Astrocyte (in vitro differentiated cells and primary cell): Measurements from ENCODE around the gene KSR2. TPM values are rescaled to one million over a fixed set of nuclear protein-coding genes. Genes with fewer than 3 reads are reported as not detected.

Experiments used
- DNase-seq: peaks from one replicate; pipeline ENCODE4 v3.0.0-alpha.2; 2010; ENCODE audit warnings: low read depth
- FAIRE-seq: peaks from 2 replicates; lab custom pipeline; 2011; peaks lifted over from hg19 to GRCh38; lab: Jason Lieb, UNC
- H2AFZ ChIP-seq: 2 replicates; pipeline ENCODE4 v1.6.0; 2012; ENCODE audit warnings: low read depth, low read length, inconsistent platforms
- H3K27ac ChIP-seq: 2 replicates; pipeline ENCODE4 v1.5.1; 2011; ENCODE audit warnings: low read depth, low read length, inconsistent platforms
- H3K27me3 ChIP-seq: 2 replicates; pipeline ENCODE4 v1.6.0; 2011; ENCODE audit warnings: low read length, inconsistent platforms; ENCODE audit not compliant: insufficient read depth
- H3K36me3 ChIP-seq: 2 replicates; pipeline ENCODE4 v1.5.1; 2011; ENCODE audit warnings: low read length, inconsistent platforms; ENCODE audit not compliant: insufficient read depth
- H3K4me1 ChIP-seq: 2 replicates; pipeline ENCODE4 v1.5.1; 2011; ENCODE audit warnings: low read length, inconsistent platforms; ENCODE audit not compliant: insufficient read depth
- H3K4me2 ChIP-seq: 2 replicates; pipeline ENCODE4 v1.6.0; 2012; ENCODE audit warnings: low read length, inconsistent platforms
- H3K4me3 ChIP-seq: 2 replicates; pipeline ENCODE4 v1.5.1; 2011; ENCODE audit warnings: low read depth, mild to moderate bottlenecking, low read length, inconsistent platforms; ENCODE audit not compliant: insufficient read depth
- H3K79me2 ChIP-seq: 2 replicates; pipeline ENCODE4 v1.6.0; 2012; ENCODE audit warnings: mild to moderate bottlenecking, low read length, inconsistent platforms; ENCODE audit not compliant: insufficient read depth
- H3K9ac ChIP-seq: 2 replicates; pipeline ENCODE4 v1.6.0; 2012; ENCODE audit warnings: mild to moderate bottlenecking, low read length, inconsistent platforms
- H3K9me3 ChIP-seq: 2 replicates; pipeline ENCODE4 v1.5.1; 2012; ENCODE audit warnings: low read depth, mild to moderate bottlenecking, low read length, inconsistent platforms; ENCODE audit not compliant: insufficient read depth
- H4K20me1 ChIP-seq: 2 replicates; pipeline ENCODE4 v1.6.0; 2012; ENCODE audit warnings: low read length, inconsistent platforms; ENCODE audit not compliant: insufficient read depth
- H3K27ac Mint-ChIP-seq: one replicate; pipeline ENCODE4 v1.8.0; 2021; ENCODE audit warnings: mild to moderate bottlenecking, mixed read lengths; ENCODE audit not compliant: unreplicated experiment
- H3K27me3 Mint-ChIP-seq: one replicate; pipeline ENCODE4 v1.8.0; 2021; ENCODE audit warnings: low read depth, mixed read lengths; ENCODE audit not compliant: unreplicated experiment
- H3K36me3 Mint-ChIP-seq: one replicate; pipeline ENCODE4 v1.8.0; 2021; ENCODE audit warnings: low read depth, mixed read lengths; ENCODE audit not compliant: unreplicated experiment
- H3K4me1 Mint-ChIP-seq: one replicate; pipeline ENCODE4 v1.8.0; 2021; ENCODE audit warnings: low read depth, mixed read lengths; ENCODE audit not compliant: unreplicated experiment
- H3K4me3 Mint-ChIP-seq: one replicate; pipeline ENCODE4 v1.8.0; 2021; ENCODE audit warnings: mild to moderate bottlenecking, moderate library complexity, mixed read lengths; ENCODE audit not compliant: unreplicated experiment
- H3K9me3 Mint-ChIP-seq: one replicate; pipeline ENCODE4 v1.8.0; 2021; ENCODE audit warnings: mild to moderate bottlenecking, mixed read lengths; ENCODE audit not compliant: unreplicated experiment
- EZH2 ChIP-seq: IDR thresholded peaks from 2 replicates; pipeline ENCODE4 v1.6.1; 2012; ENCODE audit warnings: mild to moderate bottlenecking, low read length, inconsistent platforms; ENCODE audit not compliant: insufficient read depth
- total RNA-seq: library from RNA; stranded (reverse); gene quantifications from 2 replicates; pipeline ENCODE4 v1.2.1, GENCODE V29; 2021
- TF ChIP-seq, protein P1 (sequence below): IDR thresholded peaks from 2 replicates; pipeline ENCODE4 v1.5.1; 2011; ENCODE audit warnings: low read depth, mild to moderate bottlenecking, inconsistent platforms, low read length, moderate library complexity; ENCODE audit not compliant: insufficient read depth

KSR2 gene
- total RNA-seq, 1 donor from 2014 or later, result 0.98 TPM

DNA sequence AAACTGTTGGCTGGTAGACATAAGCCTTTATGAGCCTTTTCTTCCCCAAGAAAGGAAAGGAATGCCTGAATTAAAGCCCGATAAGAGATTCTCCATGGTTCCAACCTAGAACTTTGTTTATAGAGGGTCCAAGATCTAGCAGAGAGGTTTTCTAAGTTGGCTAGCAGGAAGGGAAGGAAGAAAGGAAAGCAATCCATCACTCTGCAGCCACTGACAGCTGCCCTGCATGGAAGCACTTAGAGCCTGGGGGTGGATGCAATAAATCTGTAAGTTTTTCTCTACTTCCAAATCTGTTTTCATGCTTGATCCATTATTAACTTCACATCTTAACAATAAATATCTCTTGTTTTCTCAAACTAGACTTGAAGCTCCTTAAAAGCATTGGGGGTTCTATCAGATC is 224.4 kb downstream of the KSR2 start:
- no peak overlapping the region for H2AFZ ChIP-seq

DNA sequence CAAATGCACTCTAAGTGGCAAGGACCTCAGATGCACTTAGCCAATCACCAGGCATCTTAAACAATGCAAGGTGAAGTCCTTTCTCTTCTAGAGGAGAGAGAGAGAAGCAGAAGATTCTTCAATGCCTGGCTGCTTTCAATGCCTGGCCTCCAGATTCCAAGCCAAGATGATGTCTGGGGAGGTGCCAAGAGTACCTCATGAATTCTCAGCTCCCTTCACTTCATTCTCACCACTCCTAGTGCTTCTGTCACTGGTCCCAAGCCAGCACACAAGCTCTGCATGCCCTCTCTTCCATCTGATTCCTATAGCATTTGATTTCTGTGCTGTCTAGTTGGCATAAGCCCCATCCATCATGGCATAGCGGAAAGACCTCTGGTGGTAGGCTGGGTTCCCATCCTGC is 225.0 kb downstream of the KSR2 start:
- Histone ChIP-seq H4K20me1 (no peaks in the 10 kb centered on the region), H3K36me3 (no peaks in the 10 kb centered on the region), H3K4me2 (no peak overlapping the region), H3K9ac (no peak overlapping the region), H3K4me1 (no peaks in the 10 kb centered on the region), H3K79me2 (no peaks in the 10 kb centered on the region), H3K27ac (no peak overlapping the region), H2AFZ (no peak overlapping the region), H3K27me3 (no peaks in the 10 kb centered on the region), H3K4me3 (no peak overlapping the region), H3K9me3 (no peaks in the 10 kb centered on the region)
- Mint-ChIP-seq H3K27ac (no peak overlapping the region), H3K4me1 (peaks cover 8% of the 10 kb centered on the region), H3K9me3 (peaks cover 5% of the 10 kb centered on the region), H3K36me3 (no peaks in the 10 kb centered on the region), H3K27me3 (peaks cover 20% of the 10 kb centered on the region), H3K4me3 (no peak overlapping the region)
- FAIRE-seq, result no peak
- no peak for DNase-seq
- TF ChIP-seq, protein P1, sequence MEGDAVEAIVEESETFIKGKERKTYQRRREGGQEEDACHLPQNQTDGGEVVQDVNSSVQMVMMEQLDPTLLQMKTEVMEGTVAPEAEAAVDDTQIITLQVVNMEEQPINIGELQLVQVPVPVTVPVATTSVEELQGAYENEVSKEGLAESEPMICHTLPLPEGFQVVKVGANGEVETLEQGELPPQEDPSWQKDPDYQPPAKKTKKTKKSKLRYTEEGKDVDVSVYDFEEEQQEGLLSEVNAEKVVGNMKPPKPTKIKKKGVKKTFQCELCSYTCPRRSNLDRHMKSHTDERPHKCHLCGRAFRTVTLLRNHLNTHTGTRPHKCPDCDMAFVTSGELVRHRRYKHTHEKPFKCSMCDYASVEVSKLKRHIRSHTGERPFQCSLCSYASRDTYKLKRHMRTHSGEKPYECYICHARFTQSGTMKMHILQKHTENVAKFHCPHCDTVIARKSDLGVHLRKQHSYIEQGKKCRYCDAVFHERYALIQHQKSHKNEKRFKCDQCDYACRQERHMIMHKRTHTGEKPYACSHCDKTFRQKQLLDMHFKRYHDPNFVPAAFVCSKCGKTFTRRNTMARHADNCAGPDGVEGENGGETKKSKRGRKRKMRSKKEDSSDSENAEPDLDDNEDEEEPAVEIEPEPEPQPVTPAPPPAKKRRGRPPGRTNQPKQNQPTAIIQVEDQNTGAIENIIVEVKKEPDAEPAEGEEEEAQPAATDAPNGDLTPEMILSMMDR, result no peak
- TF ChIP-seq EZH2, result no peak

More for the DNA sequence above, 224.4 kb downstream of the KSR2 start:
- Histone ChIP-seq H3K27me3 (no peaks in the 10 kb centered on the region), H3K4me3 (no peak overlapping the region), H3K27ac (no peak overlapping the region), H3K79me2 (no peaks in the 10 kb centered on the region), H3K4me1 (no peaks in the 10 kb centered on the region), H3K9me3 (no peaks in the 10 kb centered on the region), H3K4me2 (no peak overlapping the region), H4K20me1 (no peaks in the 10 kb centered on the region), H3K36me3 (no peaks in the 10 kb centered on the region), H3K9ac (no peak overlapping the region)
- peaks cover 9% of the 10 kb centered on the region for H3K4me1 Mint-ChIP-seq
- no peak overlapping the region for H3K27ac Mint-ChIP-seq
- H3K27me3 Mint-ChIP-seq, result peaks cover 20% of the 10 kb centered on the region
- H3K36me3 Mint-ChIP-seq, result no peaks in the 10 kb centered on the region
- no peak for TF ChIP-seq EZH2
- TF ChIP-seq, protein P1, result no peak
- no peak overlapping the region for H3K4me3 Mint-ChIP-seq
- peaks cover 5% of the 10 kb centered on the region for H3K9me3 Mint-ChIP-seq
- DNase-seq (no peak), FAIRE-seq (no peak)

DNA sequence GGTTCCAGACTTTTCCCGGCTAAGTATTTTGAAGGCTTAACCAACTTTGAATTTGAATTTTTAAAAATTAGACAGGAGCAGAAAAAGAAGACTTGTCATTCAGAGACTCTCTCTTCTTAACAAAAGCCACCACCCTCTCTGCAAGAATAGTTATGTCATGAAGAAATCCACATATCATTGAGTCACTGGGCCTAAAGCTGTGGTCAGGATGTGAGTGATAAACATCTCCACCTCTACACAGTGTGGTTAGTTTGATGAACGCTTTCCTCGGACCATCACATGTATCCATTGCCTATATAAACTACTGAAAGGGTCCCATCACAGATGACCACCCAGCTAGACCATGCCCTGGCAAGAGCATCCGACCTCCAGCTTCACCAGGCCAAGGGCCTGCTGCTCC is 226.1 kb downstream of the KSR2 start:
- H3K27ac Mint-ChIP-seq, result no peak overlapping the region
- no peaks in the 10 kb centered on the region for H3K36me3 ChIP-seq
- H3K27me3 Mint-ChIP-seq, result peaks cover 20% of the 10 kb centered on the region
- H3K9ac ChIP-seq, result no peak overlapping the region
- H3K9me3 Mint-ChIP-seq, result peaks cover 5% of the 10 kb centered on the region
- TF ChIP-seq, protein P1, result no peak
- no peak for TF ChIP-seq EZH2
- H3K27me3 ChIP-seq, result no peaks in the 10 kb centered on the region
- no peak overlapping the region for H3K4me2 ChIP-seq
- no peak overlapping the region for H3K4me3 ChIP-seq
- no peak overlapping the region for H2AFZ ChIP-seq
- FAIRE-seq (no peak), DNase-seq (no peak)
- peaks cover 8% of the 10 kb centered on the region for H3K4me1 Mint-ChIP-seq
- H3K4me1 ChIP-seq, result no peaks in the 10 kb centered on the region
- no peaks in the 10 kb centered on the region for H3K79me2 ChIP-seq
- no peak overlapping the region for H3K27ac ChIP-seq
- H3K36me3 Mint-ChIP-seq, result no peaks in the 10 kb centered on the region
- H4K20me1 ChIP-seq, result no peaks in the 10 kb centered on the region
- no peak overlapping the region for H3K4me3 Mint-ChIP-seq
- H3K9me3 ChIP-seq, result no peaks in the 10 kb centered on the region
